Vagina (tissue), 2 donors: Measurements from ENCODE around the gene PLEKHM3. TPM values are rescaled to one million over a fixed set of nuclear protein-coding genes. Genes with fewer than 3 reads are reported as not detected.
"Not testable (repeated sequence)": the region's sequence is repeated elsewhere in the genome, so short reads cannot be mapped to it uniquely, and the experiment has no call there.

Experiments used
- DNase-seq, 2 donors: peaks; one replicate each; pipeline ENCODE4 v3.0.0-alpha.2; 2017; ENCODE audit errors: extremely low spot score in 2 of 2
- H3K27ac ChIP-seq: fragments of 200-600 bp; sonication (generic); one replicate; pipeline ENCODE4 v1.5.1; 2019
- H3K27me3 ChIP-seq: fragments of 200-600 bp; sonication (generic); one replicate; pipeline ENCODE4 v1.5.1; 2019
- H3K36me3 ChIP-seq, 2 donors: fragments of 200-600 bp; sonication (generic); one replicate each; pipeline ENCODE4 v1.5.1; 2017 to 2019
- H3K4me1 ChIP-seq: fragments of 200-600 bp; sonication (generic); one replicate; pipeline ENCODE4 v1.5.1; 2019
- H3K4me3 ChIP-seq, 2 donors: fragments of 200-600 bp; sonication (generic); 1 replicate in 1 of 2; 2 replicates in 1 of 2; pipeline ENCODE4 v1.5.1; 2016 to 2019
- H3K9me3 ChIP-seq: fragments of 200-600 bp; sonication (generic); one replicate; pipeline ENCODE4 v1.5.1; 2019
- CTCF ChIP-seq, 3 experiments: fragments of 450-650 bp in 2 of 3; fragments of 200-600 bp in 1 of 3; sonication (generic) in 1 of 3; IDR thresholded peaks; one replicate each; pipeline ENCODE4 v1.5.1; 2017 to 2019; ENCODE audit warnings: antibody characterized with exemption in 3 of 3, mild to moderate bottlenecking in 2 of 3, moderate library complexity in 2 of 3
- POLR2A ChIP-seq, 2 donors: fragments of 450-650 bp; IDR thresholded peaks; one replicate each; pipeline ENCODE4 v1.6.1; 2017; ENCODE audit warnings: antibody characterized with exemption in 2 of 2, mild to moderate bottlenecking in 2 of 2, moderate library complexity in 2 of 2
- POLR2AphosphoS5 ChIP-seq, 2 donors: sonication (generic); formaldehyde crosslinking; IDR thresholded peaks; one replicate each; pipeline ENCODE4 v1.9.0; 2017; ENCODE audit warnings: antibody characterized with exemption in 2 of 2, mild to moderate bottlenecking in 2 of 2, low read depth in 1 of 2; ENCODE audit not compliant: insufficient read depth in 1 of 2
- intact Hi-C: fragments of 100-400 bp; cut with DNase I; formaldehyde crosslinking; loops from one replicate; pipeline ENCODE4 v1.15.1; 2023
- total RNA-seq: library from RNA; depleted of rRNA; stranded (reverse); fragments of >200 nt; gene quantifications from one replicate; pipeline ENCODE4 v1.2.3, GENCODE V29; 2016

The PLEKHM3 gene
- total RNA-seq, 1 donor from 2014 or later, result 21.4 TPM

GRCh38 chr2:208031608-208032019 is 6.3 kb upstream of the PLEKHM3 start:
- H3K9me3 ChIP-seq, result no peaks in the 10 kb centered on the region
- no peaks in the 10 kb centered on the region for H3K4me1 ChIP-seq
- TF ChIP-seq CTCF (IDR thresholded peaks at IDR 0.05) (no peak), POLR2AphosphoS5 (IDR thresholded peaks at IDR 0.05; ENCODE audit: insufficient read depth in 1 of 2, low read depth in 1 of 2) (no peak), POLR2A (IDR thresholded peaks at IDR 0.05) (no peak)
- H3K4me3 ChIP-seq, result no peak overlapping the region
- intact Hi-C loops, result no loop called here
- no peak for DNase-seq
- H3K27ac ChIP-seq, result no peak overlapping the region
- H3K36me3 ChIP-seq, result no peaks in the 10 kb centered on the region
- H3K27me3 ChIP-seq, result no peaks in the 10 kb centered on the region

GRCh38 chr2:208025814-208026184 is 472 bp upstream of the PLEKHM3 start:
- Histone ChIP-seq H3K27ac (peak overlapping the region; percentile 73), H3K27me3 (no peaks in the 10 kb centered on the region), H3K4me3 (peak overlapping the region; percentile 69 to 73), H3K9me3 (no peaks in the 10 kb centered on the region), H3K4me1 (peaks cover 27% of the 10 kb centered on the region), H3K36me3 (no peaks in the 10 kb centered on the region)
- TF ChIP-seq POLR2A (IDR thresholded peaks at IDR 0.05) (no peak), CTCF (IDR thresholded peaks at IDR 0.05) (no peak), POLR2AphosphoS5 (IDR thresholded peaks at IDR 0.05; ENCODE audit: insufficient read depth in 1 of 2, low read depth in 1 of 2) (no peak)
- no peak for DNase-seq
- intact Hi-C loops, result no loop called here

GRCh38 chr2:208024091-208024490 is 1.2 kb downstream of the PLEKHM3 start:
- TF ChIP-seq POLR2AphosphoS5 (IDR thresholded peaks at IDR 0.05; ENCODE audit: insufficient read depth in 1 of 2, low read depth in 1 of 2) (no peak), POLR2A (IDR thresholded peaks at IDR 0.05) (no peak), CTCF (IDR thresholded peaks at IDR 0.05) (no peak)
- Histone ChIP-seq H3K27ac (no peak overlapping the region), H3K9me3 (no peaks in the 10 kb centered on the region), H3K27me3 (no peaks in the 10 kb centered on the region), H3K4me3 (peak overlapping the region in 1 of 2 donors; percentile 73), H3K4me1 (peaks cover 28% of the 10 kb centered on the region), H3K36me3 (no peaks in the 10 kb centered on the region)
- no peak for DNase-seq
- intact Hi-C loops, result no loop called here

GRCh38 chr2:208020253-208020652 is 5.1 kb downstream of the PLEKHM3 start:
- TF ChIP-seq POLR2A (IDR thresholded peaks at IDR 0.05) (no peak), CTCF (IDR thresholded peaks at IDR 0.05) (no peak), POLR2AphosphoS5 (IDR thresholded peaks at IDR 0.05; ENCODE audit: insufficient read depth in 1 of 2, low read depth in 1 of 2) (no peak)
- DNase-seq, result no peak
- H3K9me3 ChIP-seq, result no peaks in the 10 kb centered on the region
- intact Hi-C loops, result no loop called here
- H3K27me3 ChIP-seq, result no peaks in the 10 kb centered on the region
- no peak overlapping the region for H3K4me3 ChIP-seq
- H3K27ac ChIP-seq, result no peak overlapping the region
- no peaks in the 10 kb centered on the region for H3K36me3 ChIP-seq
- peaks cover 25% of the 10 kb centered on the region for H3K4me1 ChIP-seq

GRCh38 chr2:208018124-208018712 is 7.1 kb downstream of the PLEKHM3 start:
- H3K4me1 ChIP-seq, H3K27me3 ChIP-seq, intact Hi-C loops, H3K9me3 ChIP-seq, H3K27ac ChIP-seq, H3K4me3 ChIP-seq, DNase-seq, H3K36me3 ChIP-seq: not testable (repeated sequence)
